C4-2B (cell line): ENCODE measurements around the gene FGL2.

ENCODE experiments used
- H3K27ac ChIP-seq: fragments of 450-650 bp; 2 replicates; pipeline ENCODE4 v1.5.1; 2017
- CTCF ChIP-seq: fragments of 450-650 bp; conservative IDR thresholded peaks from 2 replicates; pipeline ENCODE4 v1.5.1; 2017; ENCODE audit warnings: mild to moderate bottlenecking
- ZFX ChIP-seq: fragments of 450-650 bp; IDR thresholded peaks from 2 replicates; pipeline ENCODE4 v1.6.1; 2017

The FGL2 gene, protein sequence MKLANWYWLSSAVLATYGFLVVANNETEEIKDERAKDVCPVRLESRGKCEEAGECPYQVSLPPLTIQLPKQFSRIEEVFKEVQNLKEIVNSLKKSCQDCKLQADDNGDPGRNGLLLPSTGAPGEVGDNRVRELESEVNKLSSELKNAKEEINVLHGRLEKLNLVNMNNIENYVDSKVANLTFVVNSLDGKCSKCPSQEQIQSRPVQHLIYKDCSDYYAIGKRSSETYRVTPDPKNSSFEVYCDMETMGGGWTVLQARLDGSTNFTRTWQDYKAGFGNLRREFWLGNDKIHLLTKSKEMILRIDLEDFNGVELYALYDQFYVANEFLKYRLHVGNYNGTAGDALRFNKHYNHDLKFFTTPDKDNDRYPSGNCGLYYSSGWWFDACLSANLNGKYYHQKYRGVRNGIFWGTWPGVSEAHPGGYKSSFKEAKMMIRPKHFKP

GRCh38 chr7:77199013-77199966 lies at the start of gene FGL2:
Gene FGL2 (minus strand): TSS chr7:77199819. CDS start chr7:77199793, 26 bp downstream.
- no peak within 1 kb of the TSS for H3K27ac ChIP-seq
- TF ChIP-seq ZFX (no peak), CTCF (no peak)

GRCh38 chr7:77248154-77248553 lies 48.5 kb upstream of the FGL2 start:
- TF ChIP-seq ZFX: no peak
- TF ChIP-seq CTCF: no peak
- no peak overlapping the region for H3K27ac ChIP-seq

DNA sequence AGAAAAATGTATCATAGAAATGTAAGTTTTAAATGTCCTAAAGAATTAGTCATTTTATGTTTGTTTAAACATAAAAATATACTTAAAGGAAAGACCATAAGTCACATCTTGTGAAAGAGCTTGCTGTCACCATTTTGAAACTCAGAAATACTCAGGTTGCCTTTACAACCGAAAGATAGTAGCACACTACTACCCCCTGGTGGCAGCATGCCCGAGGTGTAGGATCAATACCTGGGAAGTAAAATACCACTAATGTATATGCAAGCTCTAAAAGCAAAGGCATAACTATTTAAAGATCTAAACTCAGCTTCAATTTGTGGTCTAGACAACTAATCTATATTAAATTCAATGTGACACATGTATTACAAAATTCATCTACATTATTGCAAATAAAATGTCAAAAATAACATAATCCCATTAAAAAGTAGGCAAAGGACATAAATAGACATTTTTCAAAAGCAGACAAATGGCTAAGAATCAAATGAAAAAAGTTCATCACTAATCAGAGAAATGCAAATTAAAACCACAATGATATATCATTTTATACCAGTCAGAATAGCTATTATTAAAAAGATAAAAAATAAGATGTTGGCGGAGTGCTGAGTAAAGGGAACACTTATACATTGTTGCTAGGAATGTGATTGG lies 47.7 kb upstream of the FGL2 start:
- H3K27ac ChIP-seq: no peak overlapping the region
- TF ChIP-seq CTCF (peak; percentile 98), ZFX (no peak)

GRCh38 chr7:77246026-77246640 lies 46.5 kb upstream of the FGL2 start:
- H3K27ac ChIP-seq: no peak overlapping the region
- no peak for TF ChIP-seq ZFX
- TF ChIP-seq CTCF: no peak

- no peak for TF ChIP-seq CTCF
- TF ChIP-seq ZFX: no peak
- H3K27ac ChIP-seq: no peak overlapping the region
Observed at GRCh38 chr7:77245015-77245755, 45.6 kb upstream of the FGL2 start.

DNA sequence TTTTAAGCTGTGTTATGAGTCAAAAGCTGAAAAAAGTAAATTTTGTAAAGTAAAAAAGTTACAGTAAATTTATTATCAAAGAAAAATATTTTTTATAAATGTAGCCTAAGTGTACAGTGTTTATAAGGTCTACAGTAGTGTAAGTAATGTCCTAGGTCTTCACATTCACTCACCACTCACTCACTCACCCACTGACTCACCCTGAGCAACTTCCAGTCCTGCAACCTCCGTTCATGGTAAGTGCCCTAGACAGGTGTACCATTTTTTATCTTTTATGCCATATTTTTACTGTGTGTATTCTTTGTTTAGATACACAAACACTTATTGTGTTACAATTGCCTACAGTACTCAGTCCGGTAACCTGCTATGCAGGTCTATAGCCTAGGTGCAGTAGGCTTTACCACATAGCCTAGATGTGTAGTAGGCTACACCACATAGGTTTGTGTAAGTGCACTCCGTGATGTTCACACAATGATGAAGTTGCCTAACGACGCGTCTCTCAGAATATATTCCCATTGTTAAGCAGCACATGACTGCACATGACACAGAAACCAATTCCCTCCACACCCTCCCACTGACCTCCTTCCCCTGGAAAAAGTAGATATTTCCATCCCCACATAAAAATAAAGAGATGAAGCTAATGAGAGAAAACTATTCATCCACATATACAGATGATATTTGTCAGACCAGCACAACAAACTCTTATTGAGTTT lies 44.8 kb upstream of the FGL2 start:
- TF ChIP-seq CTCF (no peak), ZFX (no peak)
- H3K27ac ChIP-seq: no peak overlapping the region
